Activated naive CD4-positive, alpha-beta T cell treated with anti-CD3 and anti-CD28 coated beads, Interleukin-2, amount 50 U/mL, for 24 hours (primary cell): ENCODE data around the gene DOCK4.

Experiments used
- H3K27ac Mint-ChIP-seq: one replicate; pipeline ENCODE4 v1.8.0; 2021; ENCODE audit warnings: mild to moderate bottlenecking, mixed read lengths
- H3K27me3 Mint-ChIP-seq: one replicate; pipeline ENCODE4 v1.8.0; 2021; ENCODE audit warnings: mixed read lengths
- H3K36me3 Mint-ChIP-seq: one replicate; pipeline ENCODE4 v1.8.0; 2021; ENCODE audit warnings: mixed read lengths
- H3K4me1 Mint-ChIP-seq: one replicate; pipeline ENCODE4 v1.8.0; 2021; ENCODE audit warnings: mixed read lengths
- H3K4me3 Mint-ChIP-seq: one replicate; pipeline ENCODE4 v1.8.0; 2021; ENCODE audit warnings: mild to moderate bottlenecking, mixed read lengths
- H3K9me3 Mint-ChIP-seq: one replicate; pipeline ENCODE4 v1.8.0; 2021; ENCODE audit warnings: mixed read lengths

Gene DOCK4

DNA sequence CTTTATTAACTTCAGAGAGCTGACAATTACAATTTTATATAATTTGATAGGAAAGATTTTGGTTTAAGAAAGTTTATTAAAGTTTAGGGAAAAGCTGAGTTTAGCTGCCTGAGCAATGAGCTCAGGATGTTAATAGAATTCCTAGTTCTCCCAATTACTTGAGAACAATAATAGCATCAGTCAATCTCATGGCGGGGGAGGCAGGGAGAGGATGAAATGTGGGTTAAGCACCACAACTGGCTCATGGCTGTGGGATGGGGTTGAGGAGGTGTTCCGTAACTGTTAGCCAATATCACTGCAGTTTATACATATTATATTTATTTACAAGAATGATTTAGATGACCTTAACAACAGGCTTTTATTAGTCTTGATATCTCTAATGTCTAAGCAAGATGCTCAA, 377.0 kb downstream of the DOCK4 start:
- peaks cover 4% of the 10 kb centered on the region for H3K27me3 Mint-ChIP-seq
- H3K9me3 Mint-ChIP-seq = no peaks in the 10 kb centered on the region
- H3K27ac Mint-ChIP-seq = no peak overlapping the region
- no peak overlapping the region for H3K4me3 Mint-ChIP-seq
- no peaks in the 10 kb centered on the region for H3K4me1 Mint-ChIP-seq
- no peaks in the 10 kb centered on the region for H3K36me3 Mint-ChIP-seq

DNA sequence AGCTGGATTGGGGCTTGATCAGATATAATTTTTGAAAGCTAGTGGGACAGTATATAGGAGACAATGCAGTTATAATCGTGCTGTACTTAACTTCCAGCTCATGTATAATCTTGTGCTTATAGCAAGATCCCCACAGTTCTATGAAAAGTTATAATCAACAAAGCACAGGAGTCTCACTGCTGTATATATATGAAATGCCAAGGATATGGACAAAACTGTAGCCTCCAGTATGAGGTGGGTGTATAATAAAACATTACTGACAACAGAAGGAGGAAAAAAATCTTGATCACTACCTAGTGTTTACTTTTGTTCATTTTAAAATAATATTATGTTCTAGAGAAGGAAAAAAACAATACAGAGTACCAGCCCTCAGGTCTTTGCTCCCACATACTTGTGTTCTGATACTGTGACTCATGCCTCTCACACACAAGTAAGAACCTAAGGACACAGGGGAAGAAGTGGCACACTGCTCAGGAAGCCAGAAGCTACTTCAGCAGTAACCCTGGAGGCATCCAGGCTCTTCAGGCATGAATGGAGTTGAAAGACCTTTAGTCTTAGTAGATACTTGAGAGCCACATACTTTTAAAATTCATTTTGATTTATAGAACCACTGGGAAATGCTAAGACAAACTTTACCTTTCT, 378.2 kb downstream of the DOCK4 start:
- Mint-ChIP-seq H3K27ac (no peak overlapping the region), H3K9me3 (no peaks in the 10 kb centered on the region), H3K36me3 (no peaks in the 10 kb centered on the region), H3K4me3 (no peak overlapping the region), H3K4me1 (no peaks in the 10 kb centered on the region), H3K27me3 (peaks cover 4% of the 10 kb centered on the region)

DNA sequence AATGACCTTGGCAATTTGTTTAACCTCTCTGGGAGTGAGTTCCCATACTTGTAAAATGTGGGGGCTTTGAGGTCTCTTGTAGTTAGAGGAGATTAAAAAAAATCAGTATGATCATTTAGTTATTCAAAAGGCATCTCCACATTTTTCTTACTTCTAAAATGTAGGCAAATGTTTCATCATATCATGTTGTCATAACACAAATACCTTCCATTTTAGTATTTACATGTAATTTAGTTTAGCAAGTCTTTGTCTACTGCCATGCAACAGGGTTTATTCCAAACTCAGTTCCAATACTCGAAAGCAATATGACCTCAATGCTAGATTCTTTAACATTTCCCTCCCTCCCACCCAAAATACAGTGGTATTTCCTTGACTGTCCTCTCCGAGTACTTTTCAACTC, 381.2 kb downstream of the DOCK4 start:
- H3K27ac Mint-ChIP-seq = no peak overlapping the region

DNA sequence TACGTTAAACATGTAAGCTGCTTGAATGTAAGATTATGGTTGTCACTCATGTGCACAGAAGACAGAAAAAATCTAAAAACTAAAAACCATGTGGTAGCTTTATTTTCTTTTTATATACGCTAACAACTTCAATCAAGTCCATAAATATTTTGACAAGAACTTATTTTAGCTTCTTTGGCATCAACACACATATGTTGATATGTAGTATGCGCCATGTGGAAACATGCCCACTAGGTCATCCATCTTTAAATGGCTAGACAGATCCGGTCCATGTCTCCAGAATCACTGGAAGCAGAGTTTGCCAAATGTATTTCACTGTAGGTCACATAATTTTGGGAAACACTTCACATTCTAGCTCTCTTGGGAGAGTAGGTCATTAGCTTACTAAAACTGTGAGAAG, 382.4 kb downstream of the DOCK4 start:
- H3K9me3 Mint-ChIP-seq = no peaks in the 10 kb centered on the region
- no peak overlapping the region for H3K4me3 Mint-ChIP-seq
- no peaks in the 10 kb centered on the region for H3K27me3 Mint-ChIP-seq
- no peaks in the 10 kb centered on the region for H3K4me1 Mint-ChIP-seq
- no peaks in the 10 kb centered on the region for H3K36me3 Mint-ChIP-seq
- no peak overlapping the region for H3K27ac Mint-ChIP-seq

More for the DNA sequence above, 381.2 kb downstream of the DOCK4 start:
- no peaks in the 10 kb centered on the region for H3K36me3 Mint-ChIP-seq
- no peaks in the 10 kb centered on the region for H3K4me1 Mint-ChIP-seq
- no peaks in the 10 kb centered on the region for H3K9me3 Mint-ChIP-seq
- H3K4me3 Mint-ChIP-seq = no peak overlapping the region
- H3K27me3 Mint-ChIP-seq = no peaks in the 10 kb centered on the region

DNA sequence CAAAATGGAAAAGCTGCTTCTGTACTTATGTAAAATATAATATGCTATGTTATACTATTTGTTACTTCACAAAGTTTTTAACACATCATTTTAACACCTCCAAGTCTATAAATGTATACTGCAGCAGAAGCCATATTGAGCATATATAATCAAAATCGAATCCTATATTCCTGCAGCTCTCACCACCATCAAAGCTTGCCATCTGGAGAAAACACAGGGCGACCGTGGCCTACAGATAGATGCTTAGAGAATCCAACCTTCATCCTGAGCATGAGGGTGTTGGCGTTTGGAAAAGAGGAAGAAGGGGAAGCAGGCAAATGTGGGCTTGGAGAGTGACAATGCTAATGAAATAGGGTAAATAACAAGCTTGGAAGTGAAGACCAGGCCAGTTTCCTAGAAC, 385.2 kb downstream of the DOCK4 start:
- Mint-ChIP-seq H3K27ac (no peak overlapping the region), H3K27me3 (no peaks in the 10 kb centered on the region), H3K4me1 (no peaks in the 10 kb centered on the region), H3K9me3 (no peaks in the 10 kb centered on the region), H3K4me3 (no peak overlapping the region), H3K36me3 (no peaks in the 10 kb centered on the region)

DNA sequence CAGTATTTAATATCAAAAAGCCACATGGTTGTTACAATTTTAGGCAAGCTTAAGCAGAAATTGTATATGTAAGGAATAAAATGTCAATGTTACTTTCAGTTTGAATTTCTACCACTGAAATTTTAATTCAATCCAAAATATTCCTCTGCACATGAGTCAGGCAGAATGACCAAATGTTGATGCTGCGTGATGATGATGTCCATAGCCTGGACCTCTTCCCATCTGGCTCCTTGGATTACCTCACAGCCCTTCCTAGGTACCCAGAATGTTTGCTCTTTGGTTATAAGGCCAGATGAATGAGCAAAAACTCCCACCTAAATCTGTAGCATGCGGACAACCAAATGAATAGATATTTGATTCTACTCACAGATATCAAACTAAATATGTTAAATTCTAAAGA, 385.6 kb downstream of the DOCK4 start:
- Mint-ChIP-seq H3K27ac (no peak overlapping the region), H3K4me1 (no peaks in the 10 kb centered on the region), H3K4me3 (no peak overlapping the region), H3K9me3 (no peaks in the 10 kb centered on the region), H3K36me3 (no peaks in the 10 kb centered on the region), H3K27me3 (no peaks in the 10 kb centered on the region)

DNA sequence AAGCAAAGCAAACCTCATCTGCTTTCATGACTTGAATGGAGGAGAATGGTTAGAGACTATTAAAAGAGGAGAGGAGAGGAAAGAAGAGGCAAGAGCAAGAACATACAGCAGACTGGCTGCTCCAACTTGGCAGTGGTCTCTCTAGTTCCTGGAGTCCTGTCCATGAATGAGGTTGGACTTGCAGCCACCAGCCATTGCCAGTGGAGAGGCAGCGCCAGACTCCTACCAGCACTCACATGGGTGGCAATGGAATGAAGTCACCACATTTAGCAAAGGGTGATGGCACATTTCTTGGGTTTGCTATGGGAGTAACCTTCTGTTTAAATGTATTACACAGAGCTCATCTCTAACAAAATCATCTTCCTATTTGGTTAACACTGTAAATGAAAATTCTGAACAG, 386.1 kb downstream of the DOCK4 start:
- Mint-ChIP-seq H3K4me3 (no peak overlapping the region), H3K36me3 (no peaks in the 10 kb centered on the region), H3K27me3 (no peaks in the 10 kb centered on the region), H3K4me1 (no peaks in the 10 kb centered on the region), H3K9me3 (no peaks in the 10 kb centered on the region), H3K27ac (no peak overlapping the region)

DNA sequence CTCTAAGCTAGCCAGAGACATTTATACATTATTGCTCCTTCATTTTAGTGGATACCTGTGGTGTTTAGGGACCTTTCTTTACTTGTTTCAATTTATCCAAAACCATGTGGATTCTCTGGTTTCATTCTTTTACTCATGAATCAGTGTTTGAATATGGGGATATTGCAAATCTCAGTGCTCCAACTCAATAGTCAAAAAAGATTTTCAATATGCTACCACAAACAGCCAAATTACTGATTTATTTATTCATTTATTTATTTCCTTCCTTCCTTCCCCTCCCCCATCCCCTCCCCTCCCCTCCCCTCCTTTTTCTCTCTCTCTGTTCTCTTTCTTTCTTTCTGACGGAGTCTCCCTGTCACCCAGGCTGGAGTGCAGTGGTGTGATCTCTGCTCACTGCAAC, 390.8 kb downstream of the DOCK4 start:
- Mint-ChIP-seq H3K27me3 (peaks cover 4% of the 10 kb centered on the region), H3K36me3 (no peaks in the 10 kb centered on the region), H3K27ac (no peak overlapping the region), H3K4me3 (no peak overlapping the region), H3K9me3 (no peaks in the 10 kb centered on the region), H3K4me1 (no peaks in the 10 kb centered on the region)

DNA sequence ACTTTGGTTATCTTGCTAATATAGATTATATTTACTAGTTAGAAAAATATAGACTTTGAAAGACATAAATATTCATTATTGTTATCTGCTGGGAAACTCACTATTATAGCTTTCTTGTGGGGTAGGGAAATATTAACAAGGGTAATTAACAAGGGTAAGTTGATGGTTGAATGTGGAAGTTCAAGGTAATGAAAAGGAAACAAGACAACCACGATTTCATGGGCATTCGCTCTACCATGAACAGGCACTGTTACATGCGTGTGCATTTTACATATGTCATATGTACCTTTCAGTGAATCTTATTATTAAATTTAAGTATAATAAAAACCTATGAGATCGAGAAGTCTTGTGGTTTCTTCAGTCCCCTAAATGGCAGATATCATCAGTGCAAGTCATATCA, 392.9 kb downstream of the DOCK4 start:
- H3K9me3 Mint-ChIP-seq = no peaks in the 10 kb centered on the region
- no peak overlapping the region for H3K27ac Mint-ChIP-seq

DNA sequence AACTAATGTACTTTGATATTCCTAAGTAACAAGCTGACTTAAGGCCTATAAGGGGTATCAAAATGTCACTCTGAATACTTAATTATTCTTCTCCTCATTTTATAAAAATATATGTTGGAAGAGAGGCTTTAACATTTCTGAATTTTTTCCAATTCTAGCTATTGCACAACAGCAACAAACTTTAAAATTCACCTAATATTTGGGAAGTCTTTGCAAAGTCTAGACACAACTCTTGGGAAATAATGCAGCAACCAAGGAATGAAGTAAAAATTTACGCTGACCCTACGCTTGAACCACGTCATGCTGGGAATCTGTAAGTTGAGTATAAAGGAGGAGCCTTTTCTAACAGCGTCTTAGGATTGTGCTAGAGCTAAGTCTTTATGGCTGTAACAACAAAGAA, 400.0 kb downstream of the DOCK4 start:
- Mint-ChIP-seq H3K4me3 (no peak overlapping the region), H3K27me3 (no peaks in the 10 kb centered on the region), H3K36me3 (peaks cover 1% of the 10 kb centered on the region), H3K27ac (no peak overlapping the region), H3K9me3 (peaks cover 5% of the 10 kb centered on the region), H3K4me1 (no peaks in the 10 kb centered on the region)

More for the DNA sequence above, 392.9 kb downstream of the DOCK4 start:
- H3K4me1 Mint-ChIP-seq = no peaks in the 10 kb centered on the region
- no peaks in the 10 kb centered on the region for H3K36me3 Mint-ChIP-seq
- peaks cover 4% of the 10 kb centered on the region for H3K27me3 Mint-ChIP-seq
- no peak overlapping the region for H3K4me3 Mint-ChIP-seq

DNA sequence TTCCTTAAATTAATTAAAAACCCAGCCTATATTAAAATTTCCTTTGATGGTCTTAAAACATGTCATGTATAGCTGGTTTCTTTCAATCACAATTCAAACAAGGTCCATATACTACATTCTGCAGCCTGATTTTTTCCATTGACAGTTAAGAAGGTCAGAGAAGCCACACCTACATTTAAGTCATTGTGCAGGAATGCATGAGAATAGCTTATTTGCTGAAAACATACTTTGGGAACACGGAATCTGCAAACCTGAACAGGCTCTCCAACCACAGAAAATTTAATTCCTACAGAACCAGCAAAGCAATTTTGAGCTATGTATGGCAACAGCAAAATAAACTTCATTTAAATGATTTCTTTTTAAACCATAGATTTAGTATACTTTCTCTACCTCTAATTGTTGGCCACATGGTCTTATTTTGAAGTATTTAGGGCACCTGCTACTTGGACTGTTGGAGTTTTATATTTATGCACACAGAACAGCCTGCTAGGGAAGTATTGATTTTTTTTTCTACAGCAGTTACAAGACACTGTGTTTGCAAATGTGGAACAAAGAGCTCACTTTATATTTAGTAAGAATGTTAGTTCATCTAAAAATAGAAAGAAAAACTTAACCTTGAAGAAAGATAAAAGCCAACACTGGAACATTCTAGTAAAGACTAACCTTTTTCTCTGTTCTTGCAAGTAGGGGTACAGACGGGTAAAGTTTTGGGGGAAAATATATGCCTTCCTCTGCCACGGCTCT, 403.0 kb downstream of the DOCK4 start:
- Mint-ChIP-seq H3K4me3 (no peak overlapping the region), H3K4me1 (no peaks in the 10 kb centered on the region), H3K36me3 (peaks cover 1% of the 10 kb centered on the region), H3K9me3 (peaks cover 10% of the 10 kb centered on the region), H3K27ac (no peak overlapping the region), H3K27me3 (no peaks in the 10 kb centered on the region)

DNA sequence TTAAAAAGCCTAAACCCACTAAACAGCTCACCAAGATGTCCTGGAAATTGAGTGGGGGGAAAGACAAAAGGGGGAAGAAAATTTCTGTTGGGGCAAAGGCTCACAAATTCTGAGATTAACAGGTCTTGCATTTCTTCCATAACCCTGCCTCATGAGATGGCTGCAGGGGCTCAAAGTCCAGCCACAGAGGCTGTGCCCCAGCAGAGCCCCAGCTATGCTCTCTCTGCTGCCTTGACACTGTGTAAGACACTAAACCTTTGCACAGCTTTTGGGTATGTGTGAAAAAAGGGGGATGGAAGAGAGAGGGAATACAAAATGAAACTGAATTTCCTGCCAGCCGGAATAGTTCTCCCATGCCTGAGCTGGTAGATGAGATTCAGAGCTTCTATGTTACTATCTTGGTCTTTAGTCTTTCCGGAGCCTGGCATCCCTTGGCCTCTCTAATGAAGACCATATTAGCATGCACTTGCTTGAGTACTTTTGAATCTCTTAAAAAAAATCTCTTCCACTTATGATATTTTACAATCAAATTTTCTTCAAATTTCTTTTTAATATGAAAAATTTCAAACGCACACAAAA, 403.9 kb downstream of the DOCK4 start:
- Mint-ChIP-seq H3K27me3 (no peaks in the 10 kb centered on the region), H3K4me1 (no peaks in the 10 kb centered on the region), H3K9me3 (peaks cover 10% of the 10 kb centered on the region), H3K27ac (no peak overlapping the region), H3K36me3 (peaks cover 1% of the 10 kb centered on the region), H3K4me3 (no peak overlapping the region)

DNA sequence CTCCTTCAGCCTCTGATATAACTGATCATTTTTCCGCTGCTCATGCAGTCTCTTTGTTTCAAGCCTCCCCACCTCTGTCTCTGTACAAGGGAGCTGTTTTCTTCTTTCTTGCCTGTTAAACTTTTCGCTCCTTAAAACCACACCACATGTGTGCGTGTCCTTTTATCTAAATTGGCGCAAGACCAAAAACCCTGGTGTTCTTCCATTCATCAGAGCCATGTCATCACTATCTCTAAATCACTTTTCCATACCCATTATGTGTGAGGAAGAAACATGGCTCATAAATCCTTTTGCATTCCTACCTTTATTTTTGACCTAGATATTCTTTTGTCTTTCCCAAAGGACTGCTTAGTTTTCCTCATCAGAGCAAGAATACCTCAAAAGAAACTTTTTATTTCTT, 404.9 kb downstream of the DOCK4 start:
- Mint-ChIP-seq H3K4me1 (no peaks in the 10 kb centered on the region), H3K36me3 (peaks cover 5% of the 10 kb centered on the region), H3K27me3 (no peaks in the 10 kb centered on the region)

DNA sequence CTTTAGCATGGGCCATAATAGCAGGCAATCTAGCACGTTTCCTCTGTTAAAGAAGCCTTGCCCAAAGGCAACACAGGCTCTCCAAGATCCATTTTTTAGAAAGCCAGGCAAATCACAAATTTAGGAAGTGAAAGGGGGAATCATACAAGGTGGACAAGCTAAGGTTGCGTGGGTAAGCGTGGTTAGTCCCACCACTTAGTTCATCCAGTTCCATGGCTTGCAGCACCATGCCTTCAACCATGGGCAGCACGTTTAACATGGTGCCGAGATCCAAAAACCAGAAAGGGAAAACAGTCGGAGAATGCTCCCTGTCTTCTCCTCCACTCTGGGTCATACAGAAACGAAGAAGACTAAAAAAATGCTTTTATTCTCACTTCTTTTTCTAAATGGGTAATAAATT, 409.5 kb downstream of the DOCK4 start:
- Mint-ChIP-seq H3K27me3 (no peaks in the 10 kb centered on the region), H3K36me3 (peaks cover 6% of the 10 kb centered on the region), H3K27ac (no peak overlapping the region), H3K9me3 (peaks cover 30% of the 10 kb centered on the region), H3K4me3 (no peak overlapping the region), H3K4me1 (no peaks in the 10 kb centered on the region)

More for the DNA sequence above, 404.9 kb downstream of the DOCK4 start:
- Mint-ChIP-seq H3K4me3 (no peak overlapping the region), H3K9me3 (peaks cover 13% of the 10 kb centered on the region), H3K27ac (no peak overlapping the region)

DNA sequence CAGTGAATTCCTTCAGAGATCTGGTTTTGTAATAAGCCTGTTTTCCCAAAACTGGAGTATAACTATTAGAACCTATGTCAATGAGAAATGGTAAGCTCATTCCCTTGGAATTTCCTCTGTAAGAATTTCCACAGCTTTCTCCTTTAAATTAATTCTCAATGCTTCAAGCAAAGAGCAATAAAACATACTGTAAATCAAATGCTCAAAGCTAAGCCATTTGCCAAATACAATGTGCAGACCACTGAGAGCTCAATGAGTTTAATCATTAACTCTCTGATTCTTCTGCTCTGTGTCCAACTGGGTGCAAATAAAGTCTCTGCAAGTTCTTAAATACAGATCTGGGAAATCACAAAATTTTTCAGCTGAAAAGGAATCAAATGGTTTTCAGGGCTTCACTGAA, 416.3 kb downstream of the DOCK4 start:
- no peaks in the 10 kb centered on the region for H3K4me1 Mint-ChIP-seq
- peaks cover 2% of the 10 kb centered on the region for H3K36me3 Mint-ChIP-seq
- peaks cover 19% of the 10 kb centered on the region for H3K9me3 Mint-ChIP-seq
- no peak overlapping the region for H3K4me3 Mint-ChIP-seq
- peaks cover 1% of the 10 kb centered on the region for H3K27me3 Mint-ChIP-seq
- H3K27ac Mint-ChIP-seq = no peak overlapping the region

DNA sequence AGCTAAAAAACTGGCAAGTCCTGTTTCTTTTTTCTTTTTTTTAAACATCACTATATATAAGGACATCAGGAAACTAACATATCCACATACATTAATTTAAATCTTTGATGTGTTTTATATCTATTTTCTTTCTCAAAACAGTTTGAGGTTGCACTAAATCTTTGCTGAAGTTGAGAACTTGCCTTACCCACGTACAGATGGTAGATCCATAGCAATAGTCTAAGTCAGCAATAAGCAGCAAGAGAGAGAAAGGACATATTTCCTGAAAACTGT, 417.2 kb downstream of the DOCK4 start:
- H3K4me1 Mint-ChIP-seq = no peaks in the 10 kb centered on the region
- no peak overlapping the region for H3K4me3 Mint-ChIP-seq
- peaks cover 11% of the 10 kb centered on the region for H3K9me3 Mint-ChIP-seq
- H3K36me3 Mint-ChIP-seq = no peaks in the 10 kb centered on the region
- no peak overlapping the region for H3K27ac Mint-ChIP-seq
- H3K27me3 Mint-ChIP-seq = peaks cover 1% of the 10 kb centered on the region
